ENCODE results near the gene MITF. TPM values are rescaled to one million over a fixed set of nuclear protein-coding genes. Genes with fewer than 3 reads are reported as not detected.

Gene MITF
- total and polyA plus RNA-seq, 3 donors from 2014 or later, result 5.5 to 9.0 (median 5.8) TPM

DNA sequence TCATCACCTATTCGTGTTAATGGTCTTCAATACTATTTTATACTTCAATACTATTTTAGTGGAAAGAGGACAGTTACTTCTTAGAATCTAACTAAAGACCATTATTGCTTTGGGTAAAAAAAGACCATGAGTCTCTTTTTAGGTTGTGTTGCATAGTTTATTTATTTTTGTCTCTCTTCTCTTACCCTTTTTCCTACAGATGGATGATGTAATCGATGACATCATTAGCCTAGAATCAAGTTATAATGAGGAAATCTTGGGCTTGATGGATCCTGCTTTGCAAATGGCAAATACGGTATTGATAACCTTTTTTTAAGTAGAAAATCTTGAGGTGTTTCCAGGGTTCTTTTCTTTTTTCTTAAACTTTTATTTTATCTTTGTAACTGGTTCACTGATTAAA is 201.8 kb downstream of the MITF start:
- TF ChIP-seq, protein P1, sequence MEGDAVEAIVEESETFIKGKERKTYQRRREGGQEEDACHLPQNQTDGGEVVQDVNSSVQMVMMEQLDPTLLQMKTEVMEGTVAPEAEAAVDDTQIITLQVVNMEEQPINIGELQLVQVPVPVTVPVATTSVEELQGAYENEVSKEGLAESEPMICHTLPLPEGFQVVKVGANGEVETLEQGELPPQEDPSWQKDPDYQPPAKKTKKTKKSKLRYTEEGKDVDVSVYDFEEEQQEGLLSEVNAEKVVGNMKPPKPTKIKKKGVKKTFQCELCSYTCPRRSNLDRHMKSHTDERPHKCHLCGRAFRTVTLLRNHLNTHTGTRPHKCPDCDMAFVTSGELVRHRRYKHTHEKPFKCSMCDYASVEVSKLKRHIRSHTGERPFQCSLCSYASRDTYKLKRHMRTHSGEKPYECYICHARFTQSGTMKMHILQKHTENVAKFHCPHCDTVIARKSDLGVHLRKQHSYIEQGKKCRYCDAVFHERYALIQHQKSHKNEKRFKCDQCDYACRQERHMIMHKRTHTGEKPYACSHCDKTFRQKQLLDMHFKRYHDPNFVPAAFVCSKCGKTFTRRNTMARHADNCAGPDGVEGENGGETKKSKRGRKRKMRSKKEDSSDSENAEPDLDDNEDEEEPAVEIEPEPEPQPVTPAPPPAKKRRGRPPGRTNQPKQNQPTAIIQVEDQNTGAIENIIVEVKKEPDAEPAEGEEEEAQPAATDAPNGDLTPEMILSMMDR (IDR thresholded peaks at IDR 0.05), result no peak
- no peak for TF ChIP-seq POLR2A (IDR thresholded peaks at IDR 0.05)
- H3K27ac ChIP-seq, result no peak overlapping the region
- H3K36me3 ChIP-seq (ENCODE audit: low read depth, missing control alignments), result no peaks in the 10 kb centered on the region
- intact Hi-C loops (cut with DNase I; ENCODE audit: low total_unique reads), result no loop called here
- H3K4me3 ChIP-seq, result no peak overlapping the region
- no peak for DNase-seq
- H3K4me1 ChIP-seq, result peaks cover 3% of the 10 kb centered on the region
- 90 to 92% methylated on average over 3 of the region's 3 CpGs for WGBS, 2 donors
- H3K27me3 ChIP-seq, result no peaks in the 10 kb centered on the region
- H3K9me3 ChIP-seq, result no peaks in the 10 kb centered on the region

DNA sequence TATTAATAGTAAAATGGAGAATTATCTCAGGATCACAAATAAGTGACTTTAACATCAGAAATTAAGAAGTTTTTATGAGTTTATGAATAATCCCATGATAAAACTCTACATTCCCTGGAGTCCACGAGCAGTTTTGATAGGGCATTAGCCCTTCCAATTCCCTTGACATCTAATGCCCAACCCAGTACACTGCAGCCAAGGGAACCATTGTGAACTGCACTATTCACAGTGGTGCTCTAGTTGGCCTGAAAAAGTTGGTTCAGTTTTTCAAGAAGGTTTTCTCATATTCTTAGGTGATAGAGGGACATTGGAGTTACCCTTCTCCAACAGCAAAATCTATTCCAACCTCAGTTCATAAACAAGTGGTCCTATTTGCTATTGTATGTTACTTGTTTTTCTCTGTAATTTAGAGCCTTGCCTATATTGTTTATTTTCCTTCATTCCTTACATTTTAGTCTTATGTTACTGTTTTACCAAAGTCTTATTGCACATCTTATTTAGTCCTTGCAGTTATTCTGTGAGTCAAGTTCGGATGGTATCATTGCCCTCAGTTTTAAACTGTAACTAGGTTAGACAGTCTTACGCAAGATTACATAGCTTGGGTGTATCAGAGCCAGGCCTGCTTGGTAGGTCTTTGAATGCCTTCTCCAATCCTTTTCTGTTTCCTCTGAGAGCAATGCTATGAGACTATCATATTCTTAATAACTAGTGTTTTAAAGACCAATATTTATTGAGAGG is 202.3 kb downstream of the MITF start:
- TF ChIP-seq, protein P1 (IDR thresholded peaks at IDR 0.05), result no peak
- no peak for TF ChIP-seq POLR2A (IDR thresholded peaks at IDR 0.05)
- Histone ChIP-seq H3K27me3 (no peaks in the 10 kb centered on the region), H3K4me3 (no peak overlapping the region), H3K36me3 (ENCODE audit: low read depth, missing control alignments) (no peaks in the 10 kb centered on the region), H3K9me3 (no peaks in the 10 kb centered on the region), H3K4me1 (peaks cover 3% of the 10 kb centered on the region), H3K27ac (no peak overlapping the region)
- 82 to 90% methylated on average over 3 of the region's 3 CpGs for WGBS, 2 donors
- intact Hi-C loops (cut with DNase I; ENCODE audit: low total_unique reads), result no loop called here
- DNase-seq, result no peak

DNA sequence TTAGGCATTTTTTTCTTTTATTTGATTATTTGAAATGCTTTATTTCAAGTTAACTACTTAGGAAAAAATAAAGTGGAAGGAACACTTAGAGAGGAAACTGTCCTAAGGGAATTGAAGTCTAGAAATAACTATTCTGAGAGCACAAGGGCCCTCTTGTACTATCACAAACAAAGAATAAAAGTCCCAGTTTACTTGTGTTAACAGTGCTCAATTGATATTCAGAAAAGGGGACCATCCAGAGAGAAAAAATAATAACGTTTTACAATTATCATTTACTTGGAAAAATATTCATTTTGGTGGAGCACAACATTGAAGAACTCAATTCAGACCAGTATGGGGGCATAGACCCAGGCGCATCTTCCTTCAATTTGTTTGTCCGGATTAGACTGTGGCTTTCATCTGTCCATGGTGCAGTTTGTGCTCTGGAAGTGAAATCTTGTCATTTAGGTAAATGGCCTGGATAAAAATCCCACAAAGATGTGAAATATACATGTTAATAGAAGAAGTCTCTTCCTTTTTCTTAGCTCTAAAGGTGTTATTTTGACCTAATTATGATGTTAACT is 205.7 kb downstream of the MITF start:
- 62 to 63% methylated on average over 3 of the region's 3 CpGs for WGBS, 2 donors
- Histone ChIP-seq H3K9me3 (no peaks in the 10 kb centered on the region), H3K36me3 (ENCODE audit: low read depth, missing control alignments) (no peaks in the 10 kb centered on the region), H3K4me1 (peaks cover 3% of the 10 kb centered on the region), H3K4me3 (no peak overlapping the region), H3K27me3 (no peaks in the 10 kb centered on the region), H3K27ac (no peak overlapping the region)
- no peak for DNase-seq
- intact Hi-C loops (cut with DNase I; ENCODE audit: low total_unique reads), result loop anchor here (5.0 kb wide), 1 partner anchor 253 kb away; no protein-coding TSS in a partner anchor
- TF ChIP-seq, protein P1 (IDR thresholded peaks at IDR 0.05), result no peak
- no peak for TF ChIP-seq POLR2A (IDR thresholded peaks at IDR 0.05)

DNA sequence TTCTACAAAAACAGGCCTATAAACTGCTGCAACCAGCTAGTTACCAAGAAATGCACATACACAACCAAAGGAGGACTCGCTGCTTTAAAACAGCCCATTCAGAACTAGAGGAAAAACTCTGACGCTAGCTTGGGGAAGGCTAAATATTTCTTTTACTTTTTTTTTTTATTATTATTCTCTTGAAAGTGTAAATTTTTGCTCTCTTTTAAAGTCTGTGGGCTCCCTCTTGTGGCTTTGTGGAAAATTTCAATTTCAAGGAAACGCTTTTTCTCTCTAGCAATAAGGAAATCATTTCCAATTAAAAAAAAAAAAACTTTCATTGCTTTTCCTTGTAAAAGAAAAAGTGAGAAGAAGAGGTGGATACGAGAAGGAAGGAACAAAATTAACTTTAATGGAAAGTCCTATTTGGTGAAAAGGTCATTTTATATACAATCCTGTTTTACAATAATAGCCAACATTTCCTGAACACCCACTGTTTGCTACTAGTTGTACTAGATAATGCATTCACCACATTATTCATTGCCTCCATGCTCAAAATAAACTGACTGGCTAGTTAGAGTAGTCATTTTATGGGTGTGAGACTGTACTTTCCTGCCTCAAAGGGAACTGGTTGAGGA is 209.1 kb downstream of the MITF start:
- Histone ChIP-seq H3K27ac (no peak overlapping the region), H3K9me3 (no peaks in the 10 kb centered on the region), H3K36me3 (ENCODE audit: low read depth, missing control alignments) (no peaks in the 10 kb centered on the region), H3K27me3 (no peaks in the 10 kb centered on the region), H3K4me3 (no peak overlapping the region), H3K4me1 (peaks cover 6% of the 10 kb centered on the region)
- DNase-seq, result no peak
- 36 to 48% methylated on average over 4 of the region's 4 CpGs for WGBS, 2 donors
- TF ChIP-seq POLR2A (IDR thresholded peaks at IDR 0.05), result no peak
- TF ChIP-seq, protein P1 (IDR thresholded peaks at IDR 0.05), result peak in 2 of 3 experiments; percentile 20 to 50
- intact Hi-C loops (cut with DNase I; ENCODE audit: low total_unique reads), result loop anchor here (5.0 kb wide), 1 partner anchor 256 kb away; no protein-coding TSS in a partner anchor
